GM19193 (cell line): ENCODE measurements around the gene CPA1.

ENCODE experiments used
- POLR2A ChIP-seq: IDR thresholded peaks from 4 replicates; pipeline ENCODE4 v1.6.1; 2011; ENCODE audit not compliant: insufficient read depth, insufficient read length; ENCODE audit errors: extremely low read depth

CPA1 gene

GRCh38 chr7:130379921-130380860, at the start of gene CPA1:
Gene CPA1, plus strand, starts transcription at chr7:130380494. Its CDS starts 27 bp downstream, at chr7:130380521.
- no peak for TF ChIP-seq POLR2A

- no peak for TF ChIP-seq POLR2A
Measured at GRCh38 chr7:130332259-130333053, 47.8 kb upstream of the CPA1 start.

- no peak for TF ChIP-seq POLR2A
Measured at GRCh38 chr7:130333832-130334231, 46.5 kb upstream of the CPA1 start.

GRCh38 chr7:130334274-130334673, 46.0 kb upstream of the CPA1 start:
- no peak for TF ChIP-seq POLR2A

GRCh38 chr7:130337410-130337971, 42.8 kb upstream of the CPA1 start:
- TF ChIP-seq POLR2A, result no peak

DNA sequence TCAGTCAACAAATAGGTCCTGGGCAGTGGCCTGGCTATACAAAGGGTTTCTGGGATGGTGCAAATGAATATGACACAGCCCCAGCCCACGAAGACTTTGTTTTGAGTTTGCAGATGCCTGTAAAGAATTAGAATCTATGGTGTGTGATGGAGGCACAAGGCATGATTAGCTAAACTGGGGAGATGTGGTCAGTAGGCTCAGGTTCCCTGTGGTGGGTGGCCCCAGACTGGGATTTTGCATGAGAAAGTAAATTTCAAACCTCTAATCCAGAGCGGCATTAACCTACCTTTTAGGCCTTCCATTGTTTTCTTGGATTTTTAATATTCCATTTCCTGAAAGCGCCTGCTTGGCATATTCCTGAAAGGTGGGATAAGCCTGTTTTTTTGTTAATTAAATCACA, 42.1 kb upstream of the CPA1 start:
- TF ChIP-seq POLR2A, result no peak

- no peak for TF ChIP-seq POLR2A
Measured at GRCh38 chr7:130341882-130342281, 38.4 kb upstream of the CPA1 start.

DNA sequence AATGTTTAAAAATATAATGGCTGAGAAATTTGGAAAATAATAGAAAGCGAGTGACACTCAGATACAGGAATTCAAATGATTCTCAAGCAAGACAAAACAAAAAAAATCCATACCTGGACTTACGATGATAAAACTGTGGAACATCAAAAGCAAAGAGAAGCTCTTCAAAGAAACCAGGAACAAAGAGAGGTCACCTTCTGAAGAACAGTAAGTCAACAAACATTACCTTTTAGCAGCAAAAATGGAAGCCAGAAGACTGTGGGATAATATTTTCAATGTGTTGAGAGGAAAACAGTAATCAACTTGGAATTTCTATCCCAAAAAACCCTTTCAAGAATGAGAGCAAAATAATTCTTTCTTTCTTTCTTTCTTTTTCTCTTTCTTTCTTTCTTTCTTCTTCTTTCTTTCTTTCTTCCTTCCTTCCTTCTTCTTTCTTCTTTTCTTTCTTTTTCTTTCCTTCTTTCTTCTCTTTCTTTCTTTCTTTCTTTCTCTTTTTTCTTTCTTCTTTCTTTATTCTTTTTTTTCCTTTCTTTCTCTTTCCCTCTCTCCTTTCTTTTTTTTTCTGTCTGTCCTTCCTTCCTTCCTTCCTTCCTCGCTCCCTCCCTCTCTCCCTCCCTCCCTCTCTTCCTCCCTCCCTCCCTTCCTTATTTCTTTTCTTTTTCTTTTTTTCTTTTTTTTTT, 37.5 kb upstream of the CPA1 start:
- TF ChIP-seq POLR2A, result no peak

GRCh38 chr7:130344271-130344866, 35.9 kb upstream of the CPA1 start, which contains the start of gene CPA5:
Gene CPA5, plus strand, starts transcription at chr7:130344816. Its CDS starts 1,670 bp downstream, at chr7:130346486.
- TF ChIP-seq POLR2A, result no peak

- TF ChIP-seq POLR2A, result no peak
Measured at GRCh38 chr7:130345136-130345535, 35.2 kb upstream of the CPA1 start.

- TF ChIP-seq POLR2A, result no peak
Measured at GRCh38 chr7:130345725-130346124, 34.6 kb upstream of the CPA1 start.

DNA sequence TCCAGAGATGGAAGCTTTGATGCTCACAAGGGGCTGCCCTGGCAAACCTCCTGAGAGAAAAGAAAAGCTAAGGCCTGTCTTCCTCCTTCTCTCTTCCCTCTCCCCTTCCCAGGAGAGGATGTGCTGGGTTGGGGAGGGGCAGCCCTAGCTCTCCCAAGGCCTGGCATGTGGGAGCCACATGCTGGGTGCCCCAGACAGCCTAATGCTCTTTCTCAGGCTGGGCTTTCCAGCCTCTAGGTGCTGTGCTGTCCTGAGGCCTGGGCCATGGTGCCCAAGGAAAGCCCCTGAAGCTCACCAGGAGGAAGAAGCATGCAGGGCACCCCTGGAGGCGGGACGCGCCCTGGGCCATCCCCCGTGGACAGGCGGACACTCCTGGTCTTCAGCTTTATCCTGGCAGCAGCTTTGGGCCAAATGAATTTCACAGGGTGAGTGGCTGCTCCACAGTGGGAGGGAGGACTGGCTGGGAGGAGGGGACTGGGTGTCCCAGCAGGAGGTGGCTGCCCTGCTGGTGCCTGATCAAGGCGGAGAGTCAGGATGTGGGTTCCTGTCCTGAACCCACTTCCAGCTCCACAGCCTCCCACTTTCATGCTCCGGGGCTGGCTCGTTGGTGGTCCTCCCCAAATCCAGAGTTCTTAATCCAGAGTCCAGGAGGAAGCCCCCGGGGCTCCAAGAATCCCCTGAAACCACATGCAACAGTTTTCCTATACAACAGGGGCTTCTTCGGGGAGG, 34.0 kb upstream of the CPA1 start:
- TF ChIP-seq POLR2A, result no peak

- no peak for TF ChIP-seq POLR2A
Measured at GRCh38 chr7:130346941-130347340, 33.4 kb upstream of the CPA1 start.
